ENCODE results near the gene C4orf54.

DNA sequence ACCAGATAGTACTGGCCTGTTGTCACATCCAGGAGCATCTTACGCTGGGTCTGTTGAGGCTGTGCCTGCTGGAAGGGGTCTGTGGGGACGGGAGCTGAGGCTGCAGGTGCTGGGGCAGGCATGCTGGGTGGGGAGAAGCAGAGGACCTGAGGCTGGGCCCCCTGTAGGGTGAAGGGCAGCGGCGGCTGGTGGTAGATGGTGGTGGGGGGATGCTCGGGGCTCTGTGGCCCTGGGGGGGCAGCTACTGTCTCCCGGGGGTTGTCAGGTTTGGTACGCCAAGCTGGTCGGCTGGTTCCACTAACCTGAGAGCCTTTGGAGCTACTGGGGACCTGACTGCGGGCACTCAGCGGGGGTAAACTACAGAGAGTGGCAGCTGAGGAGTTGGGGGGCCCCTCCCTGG is 7.8 kb downstream of the C4orf54 start:
- no peak for TF ChIP-seq POLR2A (IDR thresholded peaks at IDR 0.05; ENCODE audit: low read depth, low read length)
- no peak for TF ChIP-seq MAZ (IDR thresholded peaks at IDR 0.05; ENCODE audit: borderline replicate concordance, low read depth, low read length)
- no peak for TF ChIP-seq MAFK (IDR thresholded peaks at IDR 0.05; ENCODE audit: low read depth, low read length)
- no peak for TF ChIP-seq CTCF (conservative IDR thresholded peaks at IDR 0.05; ENCODE audit: low read depth, low read length)
- TF ChIP-seq CEBPB (IDR thresholded peaks at IDR 0.05; ENCODE audit: low read depth, low read length): no peak

All from IMR-90 (cell line).